HCT116 (cell line): ENCODE measurements around the gene ANKRD37. TPM values are rescaled to one million over a fixed set of nuclear protein-coding genes. Genes with fewer than 3 reads are reported as not detected.

ENCODE experiments used
- ATAC-seq: fragments of 200-7000 bp; cut with Tn5 transposase; 2 replicates; pipeline ENCODE4 v1.9.1; 2020; ENCODE audit warnings: mild to moderate bottlenecking, moderate library complexity
- BruUV-seq: library from RNA; stranded (reverse); fragments of 400-500 nt; replicated peaks from 2 replicates; lab custom pipeline; 2021; lab: Mats Ljungman, UMichigan
- CTCF ChIA-PET: fragments of 300-600 bp; sonication (Branson Sonifier 250); formaldehyde crosslinking; loops from one replicate; lab custom pipeline; 2021; ENCODE audit warnings: antibody characterized with exemption; lab: Charles Lee
- POLR2A ChIA-PET: fragments of 300-600, 350-600 bp; sonication (Branson Sonifier 250); formaldehyde crosslinking; loops from one replicate; lab custom pipeline; 2021; ENCODE audit warnings: antibody characterized with exemption; lab: Charles Lee
- RAD21 ChIA-PET, 2 experiments: fragments of 300-600 bp; sonication (Branson Sonifier 250); formaldehyde crosslinking; loops; one replicate each; lab custom pipeline; 2023; ENCODE audit warnings: low total read pairs in 2 of 2; ENCODE audit not compliant: uncharacterized antibody in 2 of 2, unreplicated experiment in 2 of 2, low non-redundant PET in 1 of 2; lab: Charles Lee
- DNase-seq: peaks from one replicate; pipeline ENCODE4 v3.0.0-alpha.2; 2010; ENCODE audit warnings: low read depth, low spot score
- H2AFZ ChIP-seq: fragments of 200-600 bp; shearing (Covaris generic), sonication (generic); 2 replicates; pipeline ENCODE4 v1.6.1; 2017; ENCODE audit warnings: low read depth, mixed run types, mixed read lengths, antibody characterized with exemption, low read length; ENCODE audit not compliant: poor library complexity, severe bottlenecking
- H3K27ac ChIP-seq: 2 replicates; pipeline ENCODE4 v1.5.1; 2012; ENCODE audit warnings: low read depth, low read length
- H3K27me3 ChIP-seq: fragments of 200-600 bp; sonication (generic); 2 replicates; pipeline ENCODE4 v1.6.1; 2016; ENCODE audit warnings: mixed run types, low read length, mixed read lengths; ENCODE audit not compliant: insufficient read depth
- H3K36me3 ChIP-seq, 2 experiments: fragments of 200-500 bp in 1 of 2; fragments of 200-600 bp in 1 of 2; sonication (Bioruptor generic) in 1 of 2; sonication (generic) in 1 of 2; 2 replicates each; pipeline versions ENCODE4 v1.5.1 to v1.6.1; 2014 to 2016; ENCODE audit warnings: low read length in 2 of 2, inconsistent platforms in 1 of 2, mixed read lengths in 1 of 2, mixed run types in 1 of 2; ENCODE audit not compliant: insufficient read depth in 2 of 2, control insufficient read depth in 1 of 2
- H3K4me1 ChIP-seq, 2 experiments: fragments of 200-600 bp in 1 of 2; sonication (generic) in 1 of 2; 2 replicates each; pipeline versions ENCODE4 v1.5.1 to v1.6.1; 2012 to 2017; ENCODE audit warnings: low read length in 2 of 2, inconsistent platforms in 1 of 2, mild to moderate bottlenecking in 1 of 2, mixed read lengths in 1 of 2, mixed run types in 1 of 2, moderate library complexity in 1 of 2; ENCODE audit not compliant: insufficient read depth in 2 of 2, control insufficient read depth in 1 of 2
- H3K4me2 ChIP-seq: fragments of 200-600 bp; sonication (generic); 2 replicates; pipeline ENCODE4 v1.6.1; 2017; ENCODE audit warnings: mixed run types, low read length, mixed read lengths
- H3K4me3 ChIP-seq, 2 experiments: fragments of 200-600 bp in 1 of 2; sonication (generic) in 1 of 2; replicated peaks in 1 of 2; 2 replicates each; pipeline ENCODE4 v1.5.1; 2011 to 2016; ENCODE audit warnings: low read length in 2 of 2, control low read depth in 1 of 2, low read depth in 1 of 2, mild to moderate bottlenecking in 1 of 2, mixed read lengths in 1 of 2, mixed run types in 1 of 2
- H3K79me2 ChIP-seq: fragments of 200-600 bp; sonication (generic); 2 replicates; pipeline ENCODE4 v1.6.1; 2017; ENCODE audit warnings: mild to moderate bottlenecking, mixed run types, low read length, moderate library complexity, mixed read lengths; ENCODE audit not compliant: insufficient read depth
- H3K9ac ChIP-seq: fragments of 200-600 bp; sonication (generic); 2 replicates; pipeline ENCODE4 v1.6.1; 2016; ENCODE audit warnings: low read length, mixed read lengths
- H3K9me2 ChIP-seq: fragments of 200-600 bp; sonication (generic), shearing (Covaris generic); 2 replicates; pipeline ENCODE4 v1.6.1; 2017; ENCODE audit warnings: mixed run types, mild to moderate bottlenecking, moderate library complexity; ENCODE audit not compliant: insufficient read depth
- H3K9me3 ChIP-seq, 2 experiments: fragments of 200-500 bp in 1 of 2; fragments of 200-600 bp in 1 of 2; sonication (Bioruptor generic) in 1 of 2; sonication (generic) in 1 of 2; 2 replicates each; pipeline ENCODE4 v1.6.1; 2014 to 2017; ENCODE audit warnings: low read length in 2 of 2, mixed read lengths in 2 of 2, inconsistent platforms in 1 of 2, low read depth in 1 of 2, mild to moderate bottlenecking in 1 of 2, mixed run types in 1 of 2, moderate library complexity in 1 of 2; ENCODE audit not compliant: control insufficient read depth in 1 of 2, insufficient read depth in 1 of 2
- H4K20me1 ChIP-seq: fragments of 200-600 bp; sonication (generic), shearing (Covaris generic); 2 replicates; pipeline ENCODE4 v1.6.1; 2017; ENCODE audit warnings: mixed run types, mild to moderate bottlenecking, moderate library complexity; ENCODE audit not compliant: insufficient read depth
- CBX3 ChIP-seq: IDR thresholded peaks from 2 replicates; pipeline ENCODE4 v1.6.1; 2012; ENCODE audit warnings: low read depth
- CEBPB ChIP-seq: IDR thresholded peaks from 2 replicates; pipeline ENCODE4 v1.6.1; 2012; ENCODE audit warnings: low read depth
- EGR1 ChIP-seq: IDR thresholded peaks from 2 replicates; pipeline ENCODE4 v1.6.1; 2012; ENCODE audit warnings: low read depth
- ELF1 ChIP-seq: IDR thresholded peaks from 2 replicates; pipeline ENCODE4 v1.6.1; 2012; ENCODE audit warnings: low read depth, borderline replicate concordance
- EZH2 ChIP-seq: fragments of 200-600 bp; sonication (generic); IDR thresholded peaks from 2 replicates; pipeline ENCODE4 v1.6.1; 2017; ENCODE audit warnings: antibody characterized with exemption, mixed run types
- EZH2phosphoT487 ChIP-seq: fragments of 200-600 bp; IDR thresholded peaks from 2 replicates; pipeline ENCODE4 v1.6.1; 2018; ENCODE audit warnings: antibody characterized with exemption, borderline replicate concordance
- FOSL1 ChIP-seq: IDR thresholded peaks from 2 replicates; pipeline ENCODE4 v1.6.1; 2012; ENCODE audit warnings: low read depth
- POLR2A ChIP-seq: IDR thresholded peaks from 2 replicates; pipeline ENCODE4 v1.7.0; 2011; ENCODE audit warnings: borderline replicate concordance; ENCODE audit not compliant: insufficient read depth, insufficient read length; ENCODE audit errors: extremely low read depth
- POLR2AphosphoS5 ChIP-seq: IDR thresholded peaks from 2 replicates; pipeline ENCODE4 v1.6.1; 2011; ENCODE audit warnings: mild to moderate bottlenecking, low read depth, low read length, moderate library complexity
- RAD21 ChIP-seq: IDR thresholded peaks from 2 replicates; pipeline ENCODE4 v1.6.1; 2012; ENCODE audit warnings: low read depth, mild to moderate bottlenecking
- SIN3A ChIP-seq: IDR thresholded peaks from 2 replicates; pipeline ENCODE4 v1.6.1; 2012; ENCODE audit warnings: low read depth
- SP1 ChIP-seq: IDR thresholded peaks from 2 replicates; pipeline ENCODE4 v1.6.1; 2012; ENCODE audit warnings: low read depth
- SRF ChIP-seq: IDR thresholded peaks from 2 replicates; pipeline ENCODE4 v1.6.1; 2012; ENCODE audit warnings: low read depth
- TCF7L2 ChIP-seq: IDR thresholded peaks from 2 replicates; pipeline ENCODE4 v1.7.0; 2011; ENCODE audit warnings: borderline replicate concordance, inconsistent platforms; ENCODE audit not compliant: insufficient read depth, insufficient read length; ENCODE audit errors: extremely low read depth
- YY1 ChIP-seq: IDR thresholded peaks from 2 replicates; pipeline ENCODE4 v1.6.1; 2011; ENCODE audit warnings: low read length, low read depth, moderate library complexity, mild to moderate bottlenecking; ENCODE audit not compliant: insufficient replicate concordance; ENCODE audit errors: extremely low read depth
- ZNF274 ChIP-seq: fragments of 200-500 bp; sonication (Bioruptor generic); IDR thresholded peaks from 2 replicates; pipeline ENCODE4 v1.6.1; 2014; ENCODE audit warnings: mild to moderate bottlenecking, low read depth, low read length, inconsistent platforms
- intact Hi-C: fragments of 100-400 bp; cut with micrococcal nuclease; formaldehyde crosslinking; loops from 2 replicates; pipeline ENCODE4 v1.10.0; 2022
- total RNA-seq: library from RNA; stranded (reverse); gene quantifications from one replicate; pipeline ENCODE4 v1.2.1, GENCODE V29; 2021; ENCODE audit not compliant: unreplicated experiment
- TF ChIP-seq, protein P1 (sequence below): IDR thresholded peaks from 2 replicates; pipeline ENCODE4 v1.6.1; 2012; ENCODE audit warnings: low read depth
- TF ChIP-seq, protein P2 (sequence below): IDR thresholded peaks from 2 replicates; pipeline ENCODE4 v1.6.1; 2012
- TF ChIP-seq, protein P3 (sequence below), 3 experiments: fragments of 200-600 bp in 1 of 3; sonication (generic) in 1 of 3; IDR thresholded peaks in 2 of 3; conservative IDR thresholded peaks in 1 of 3; 2 replicates each; pipeline ENCODE4 v1.5.1; 2012 to 2017; ENCODE audit warnings: low read depth in 2 of 3, low read length in 2 of 3, antibody characterized with exemption in 1 of 3, borderline replicate concordance in 1 of 3, control low read depth in 1 of 3, mild to moderate bottlenecking in 1 of 3, mixed read lengths in 1 of 3, mixed run types in 1 of 3, moderate library complexity in 1 of 3; ENCODE audit not compliant: insufficient read depth in 1 of 3
- TF ChIP-seq, protein P4 (sequence below): IDR thresholded peaks from 2 replicates; pipeline ENCODE4 v1.6.1; 2012

ANKRD37 gene
- total RNA-seq, 1 experiment from 2014 or later: 29.9 TPM

DNA sequence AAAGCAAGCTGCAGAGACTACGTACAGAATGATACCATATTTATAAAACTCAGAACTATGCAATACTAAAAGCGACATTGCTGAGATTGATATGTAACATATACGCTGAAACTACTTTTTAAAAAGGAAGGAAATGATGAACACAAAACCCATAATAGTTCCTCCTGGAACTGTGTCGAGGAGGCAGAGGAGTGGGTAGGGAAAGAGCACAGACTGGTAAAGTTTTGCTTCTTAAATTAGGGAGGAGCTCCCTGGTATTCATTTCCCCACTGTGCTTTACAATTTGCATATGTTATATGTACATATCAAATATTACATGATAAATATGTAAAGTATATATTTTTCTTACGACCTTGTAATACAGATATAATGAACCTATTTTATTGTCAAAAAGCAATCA, 15.2 kb downstream of the ANKRD37 start:
- POLR2A ChIA-PET: no interaction called here
- Histone ChIP-seq H3K9me3 (no peaks in the 10 kb centered on the region), H4K20me1 (no peaks in the 10 kb centered on the region), H2AFZ (no peak overlapping the region), H3K79me2 (no peaks in the 10 kb centered on the region), H3K9me2 (no peaks in the 10 kb centered on the region), H3K27ac (no peak overlapping the region), H3K4me3 (no peak overlapping the region), H3K36me3 (peaks cover 0 to 4% of the 10 kb centered on the region in 2 experiments; a peak in 1 of 4 replicates), H3K4me2 (no peak overlapping the region)
- ATAC-seq (no peak), DNase-seq (no peak)
- CTCF ChIA-PET: no interaction called here
- no TSS peak for BruUV-seq
- no peak for TF ChIP-seq EGR1
- TF ChIP-seq RAD21: no peak
- TF ChIP-seq TCF7L2: no peak
- TF ChIP-seq, protein P1, sequence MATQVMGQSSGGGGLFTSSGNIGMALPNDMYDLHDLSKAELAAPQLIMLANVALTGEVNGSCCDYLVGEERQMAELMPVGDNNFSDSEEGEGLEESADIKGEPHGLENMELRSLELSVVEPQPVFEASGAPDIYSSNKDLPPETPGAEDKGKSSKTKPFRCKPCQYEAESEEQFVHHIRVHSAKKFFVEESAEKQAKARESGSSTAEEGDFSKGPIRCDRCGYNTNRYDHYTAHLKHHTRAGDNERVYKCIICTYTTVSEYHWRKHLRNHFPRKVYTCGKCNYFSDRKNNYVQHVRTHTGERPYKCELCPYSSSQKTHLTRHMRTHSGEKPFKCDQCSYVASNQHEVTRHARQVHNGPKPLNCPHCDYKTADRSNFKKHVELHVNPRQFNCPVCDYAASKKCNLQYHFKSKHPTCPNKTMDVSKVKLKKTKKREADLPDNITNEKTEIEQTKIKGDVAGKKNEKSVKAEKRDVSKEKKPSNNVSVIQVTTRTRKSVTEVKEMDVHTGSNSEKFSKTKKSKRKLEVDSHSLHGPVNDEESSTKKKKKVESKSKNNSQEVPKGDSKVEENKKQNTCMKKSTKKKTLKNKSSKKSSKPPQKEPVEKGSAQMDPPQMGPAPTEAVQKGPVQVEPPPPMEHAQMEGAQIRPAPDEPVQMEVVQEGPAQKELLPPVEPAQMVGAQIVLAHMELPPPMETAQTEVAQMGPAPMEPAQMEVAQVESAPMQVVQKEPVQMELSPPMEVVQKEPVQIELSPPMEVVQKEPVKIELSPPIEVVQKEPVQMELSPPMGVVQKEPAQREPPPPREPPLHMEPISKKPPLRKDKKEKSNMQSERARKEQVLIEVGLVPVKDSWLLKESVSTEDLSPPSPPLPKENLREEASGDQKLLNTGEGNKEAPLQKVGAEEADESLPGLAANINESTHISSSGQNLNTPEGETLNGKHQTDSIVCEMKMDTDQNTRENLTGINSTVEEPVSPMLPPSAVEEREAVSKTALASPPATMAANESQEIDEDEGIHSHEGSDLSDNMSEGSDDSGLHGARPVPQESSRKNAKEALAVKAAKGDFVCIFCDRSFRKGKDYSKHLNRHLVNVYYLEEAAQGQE: no peak
- TF ChIP-seq YY1: no peak
- no peak for TF ChIP-seq SP1
- TF ChIP-seq CBX3: no peak
- TF ChIP-seq SIN3A: no peak
- TF ChIP-seq CEBPB: no peak
- TF ChIP-seq ZNF274: no peak
- TF ChIP-seq ELF1: no peak
- TF ChIP-seq, protein P2, sequence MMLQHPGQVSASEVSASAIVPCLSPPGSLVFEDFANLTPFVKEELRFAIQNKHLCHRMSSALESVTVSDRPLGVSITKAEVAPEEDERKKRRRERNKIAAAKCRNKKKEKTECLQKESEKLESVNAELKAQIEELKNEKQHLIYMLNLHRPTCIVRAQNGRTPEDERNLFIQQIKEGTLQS: no peak
- TF ChIP-seq, protein P3, sequence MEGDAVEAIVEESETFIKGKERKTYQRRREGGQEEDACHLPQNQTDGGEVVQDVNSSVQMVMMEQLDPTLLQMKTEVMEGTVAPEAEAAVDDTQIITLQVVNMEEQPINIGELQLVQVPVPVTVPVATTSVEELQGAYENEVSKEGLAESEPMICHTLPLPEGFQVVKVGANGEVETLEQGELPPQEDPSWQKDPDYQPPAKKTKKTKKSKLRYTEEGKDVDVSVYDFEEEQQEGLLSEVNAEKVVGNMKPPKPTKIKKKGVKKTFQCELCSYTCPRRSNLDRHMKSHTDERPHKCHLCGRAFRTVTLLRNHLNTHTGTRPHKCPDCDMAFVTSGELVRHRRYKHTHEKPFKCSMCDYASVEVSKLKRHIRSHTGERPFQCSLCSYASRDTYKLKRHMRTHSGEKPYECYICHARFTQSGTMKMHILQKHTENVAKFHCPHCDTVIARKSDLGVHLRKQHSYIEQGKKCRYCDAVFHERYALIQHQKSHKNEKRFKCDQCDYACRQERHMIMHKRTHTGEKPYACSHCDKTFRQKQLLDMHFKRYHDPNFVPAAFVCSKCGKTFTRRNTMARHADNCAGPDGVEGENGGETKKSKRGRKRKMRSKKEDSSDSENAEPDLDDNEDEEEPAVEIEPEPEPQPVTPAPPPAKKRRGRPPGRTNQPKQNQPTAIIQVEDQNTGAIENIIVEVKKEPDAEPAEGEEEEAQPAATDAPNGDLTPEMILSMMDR (IDR thresholded peaks at IDR 0.05 in 2 of 3, conservative IDR thresholded peaks at IDR 0.05 in 1 of 3; ENCODE audit: borderline replicate concordance in 1 of 3, insufficient read depth in 1 of 3, low read depth in 2 of 3, low read length in 2 of 3): no peak
- TF ChIP-seq EZH2: no peak
- no peak for TF ChIP-seq SRF
- no peak for TF ChIP-seq EZH2phosphoT487
- no peak for TF ChIP-seq POLR2A
- no peak for TF ChIP-seq FOSL1
- TF ChIP-seq, protein P4, sequence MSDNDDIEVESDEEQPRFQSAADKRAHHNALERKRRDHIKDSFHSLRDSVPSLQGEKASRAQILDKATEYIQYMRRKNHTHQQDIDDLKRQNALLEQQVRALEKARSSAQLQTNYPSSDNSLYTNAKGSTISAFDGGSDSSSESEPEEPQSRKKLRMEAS: no peak
- no peak for TF ChIP-seq POLR2AphosphoS5
- TF ChIP-seq, all 23 proteins: peak for 0
- Histone ChIP-seq H3K9ac (no peak overlapping the region), H3K27me3 (no peaks in the 10 kb centered on the region), H3K4me1 (no peaks in the 10 kb centered on the region)
- RAD21 ChIA-PET: no interaction called here
- intact Hi-C loops: no loop called here
